HG02642 (cell line): ENCODE measurements around the gene RNASE11.
"Not testable (repeated sequence)": the region's sequence is repeated elsewhere in the genome, so short reads cannot be mapped to it uniquely, and the experiment has no call there.

Source experiments
- ATAC-seq: cut with Tn5 transposase; IDR thresholded peaks from one replicate; pipeline ENCODE4 v1.9.1; 2021; ENCODE audit warnings: mild to moderate bottlenecking; ENCODE audit not compliant: unreplicated experiment, poor library complexity

Gene RNASE11

GRCh38 chr14:20587489-20588154 lies at the start of gene RNASE11:
Gene RNASE11, minus strand, starts transcription at chr14:20588001.
- no peak for ATAC-seq

- peak; percentile 78 for ATAC-seq
Observed at GRCh38 chr14:20632831-20633691, 45.3 kb upstream of the RNASE11 start.

DNA sequence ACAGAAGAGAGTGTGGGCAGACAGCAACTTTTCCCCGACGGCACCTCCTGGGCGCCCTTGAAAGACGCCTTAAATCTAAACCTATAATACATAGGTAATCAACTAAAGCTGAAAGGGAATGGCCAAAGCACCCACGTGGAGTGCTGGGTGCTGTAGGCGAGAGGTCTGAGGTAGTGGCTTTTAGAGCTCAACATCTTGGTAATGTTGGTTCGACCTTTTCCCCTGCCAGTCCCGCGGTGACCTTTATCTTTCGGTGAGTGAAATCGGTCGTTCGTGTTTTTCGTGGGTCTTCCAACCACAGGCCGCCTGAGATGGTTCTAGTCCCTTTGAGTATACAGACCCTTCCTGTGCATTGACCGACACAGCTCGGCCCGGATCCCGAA lies 44.6 kb upstream of the RNASE11 start:
- ATAC-seq = peak; percentile 21

DNA sequence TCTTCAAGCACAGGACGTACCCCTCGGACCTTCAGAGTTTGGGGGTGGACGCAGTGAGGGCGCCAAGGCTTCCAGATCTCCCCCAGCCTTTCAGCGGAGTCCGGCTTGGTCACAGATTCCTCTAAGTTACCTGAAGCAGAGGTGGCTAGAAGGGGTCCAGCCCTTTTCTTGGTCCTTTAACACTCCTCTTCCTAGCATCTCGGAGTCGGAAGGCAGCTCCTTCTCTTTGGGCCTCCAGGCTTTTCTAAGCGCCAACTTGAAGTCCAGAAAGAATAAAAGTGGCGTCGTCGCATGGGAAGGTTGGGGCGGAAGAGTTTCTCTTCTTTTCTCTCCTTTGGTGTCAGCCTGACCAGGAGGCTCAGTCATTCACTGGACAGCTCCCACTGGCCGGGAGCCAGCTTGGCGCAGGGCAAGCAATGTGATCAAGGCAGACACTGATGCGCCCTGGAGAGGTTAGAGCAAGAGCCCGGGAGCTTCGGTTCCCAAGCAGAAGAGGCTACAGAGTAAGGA lies 44.1 kb upstream of the RNASE11 start:
- ATAC-seq = peak; percentile 7

- ATAC-seq = no peak
Observed at GRCh38 chr14:20631023-20631879, 43.5 kb upstream of the RNASE11 start.

- ATAC-seq = no peak
Observed at GRCh38 chr14:20630340-20631022, 42.7 kb upstream of the RNASE11 start.

DNA sequence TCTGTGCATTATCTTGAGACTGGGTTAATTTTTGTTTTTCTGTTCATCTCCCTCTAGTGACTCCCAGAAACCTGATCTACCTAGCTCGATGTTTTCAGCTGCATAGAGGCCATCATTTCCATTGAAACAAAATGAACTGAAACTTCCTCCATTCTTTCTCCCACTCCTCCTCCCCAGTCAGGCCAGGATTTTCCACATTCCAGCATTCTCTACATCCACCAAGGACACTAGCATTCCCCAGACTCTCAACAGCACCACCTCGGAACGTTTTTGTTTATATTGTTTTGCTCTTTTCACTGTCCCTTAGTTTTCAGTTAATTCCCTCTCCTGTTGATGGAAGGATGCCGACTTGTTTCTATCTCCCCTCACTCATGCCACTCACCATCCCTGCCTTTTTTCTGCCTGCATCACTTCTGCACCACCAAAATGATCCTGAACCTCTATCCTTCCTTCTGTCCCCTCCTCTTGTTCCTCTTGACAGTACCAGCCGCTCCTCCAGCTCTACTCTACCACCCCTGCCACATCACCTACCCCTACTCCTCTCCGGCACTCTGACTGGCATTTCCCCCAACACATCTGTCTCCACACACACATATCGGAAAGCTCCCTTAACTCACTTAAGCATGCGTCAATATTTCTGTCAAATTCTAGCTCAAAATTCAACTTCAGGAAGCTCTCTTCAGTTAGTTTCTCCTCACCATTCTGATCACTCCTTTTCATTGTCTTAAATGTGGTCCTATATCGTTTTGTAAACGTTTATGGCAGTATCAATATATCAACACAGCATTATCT lies 40.5 kb upstream of the RNASE11 start:
- ATAC-seq = no peak

DNA sequence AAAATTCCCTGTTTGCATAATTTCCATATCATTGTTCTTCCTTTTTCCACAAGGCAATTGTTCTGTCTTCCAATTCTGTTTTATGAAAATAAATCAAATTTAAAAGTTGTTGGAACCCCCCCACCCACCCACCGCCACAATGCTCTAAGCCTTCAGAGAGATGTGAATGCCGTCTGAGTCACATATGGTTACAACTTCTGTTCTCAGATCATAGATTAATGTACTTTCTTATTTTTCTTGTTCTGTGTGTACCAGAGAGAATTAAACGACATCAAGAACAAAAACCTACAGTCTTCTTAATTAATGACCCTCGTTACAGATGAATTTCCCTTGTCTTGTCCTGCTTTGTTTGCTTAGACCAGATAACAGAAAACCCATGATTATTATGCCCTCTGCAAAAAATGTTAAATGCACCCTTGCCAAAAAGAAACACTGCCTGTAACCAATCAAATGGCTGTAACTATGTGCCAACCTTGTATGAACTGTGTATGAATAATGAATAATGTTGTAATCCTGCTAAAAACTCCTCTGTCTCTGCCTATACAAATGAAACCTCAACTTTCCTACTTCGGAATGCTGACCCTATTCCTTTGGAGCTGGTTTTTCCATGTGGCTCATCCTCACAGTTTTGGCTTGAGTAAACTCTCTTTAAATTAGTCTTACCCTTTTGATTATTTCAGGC lies 39.7 kb upstream of the RNASE11 start:
- ATAC-seq = no peak

DNA sequence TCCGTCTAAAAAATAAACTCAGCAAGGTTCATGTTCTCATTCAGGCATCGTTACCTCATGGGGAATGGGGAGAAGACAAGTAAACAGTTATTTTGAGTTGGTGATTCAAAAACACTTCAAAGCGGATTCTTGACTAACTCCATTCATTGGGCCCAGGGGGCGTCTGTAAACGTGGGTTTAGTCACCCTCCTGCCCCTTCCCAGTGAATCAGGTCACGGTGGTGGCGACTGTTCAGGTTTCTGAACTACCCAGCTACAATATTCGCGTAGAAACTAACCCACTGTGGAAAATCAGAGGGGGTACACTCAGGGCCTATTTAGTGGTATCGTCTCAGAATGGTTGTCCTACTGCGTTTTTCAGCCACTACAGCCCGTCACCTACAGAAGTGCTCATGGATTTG lies 38.5 kb upstream of the RNASE11 start:
- no peak for ATAC-seq

- ATAC-seq = peak; percentile 50
Observed at GRCh38 chr14:20624495-20625070, 36.8 kb upstream of the RNASE11 start.

DNA sequence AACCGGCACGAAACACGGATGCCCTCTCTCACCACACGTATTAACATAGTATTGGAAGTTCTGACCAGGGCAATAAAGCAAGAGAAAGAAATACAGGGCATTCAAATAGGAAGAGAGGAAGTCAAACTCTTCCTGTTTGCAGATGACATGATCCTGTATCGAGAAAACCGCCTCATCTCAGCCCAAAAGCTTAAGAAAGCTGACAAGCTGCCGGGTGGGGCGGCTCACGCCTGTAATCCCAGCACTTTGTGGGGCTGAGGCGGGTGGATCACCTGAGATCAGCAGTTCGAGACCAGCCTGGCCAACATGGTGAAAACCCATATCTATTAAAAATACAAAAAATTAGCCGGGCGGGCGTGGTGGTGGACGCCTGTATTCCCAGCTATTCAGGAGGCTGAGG lies 36.0 kb upstream of the RNASE11 start:
- ATAC-seq = no peak

- ATAC-seq = no peak
Observed at GRCh38 chr14:20622816-20623291, 35.1 kb upstream of the RNASE11 start.

GRCh38 chr14:20620798-20621478 lies 33.1 kb upstream of the RNASE11 start:
- no peak for ATAC-seq

DNA sequence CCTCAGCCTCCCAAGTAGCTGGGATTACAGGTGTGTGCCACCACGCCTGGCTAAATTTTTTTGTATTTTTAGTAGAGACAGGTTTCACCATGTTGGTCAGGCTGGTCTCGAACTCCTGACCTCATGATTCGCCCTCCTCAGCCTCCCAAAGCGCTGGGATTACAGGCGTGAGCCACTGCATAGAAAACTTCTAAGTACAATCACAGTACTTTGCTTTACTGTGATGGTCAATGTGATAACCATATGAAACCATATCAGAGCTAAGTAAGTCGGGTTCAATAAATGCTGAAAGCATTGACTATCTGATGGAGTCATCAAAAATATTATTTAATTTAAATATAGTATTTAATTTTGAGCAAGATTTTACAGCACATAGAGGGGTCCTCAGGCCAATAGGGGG lies 31.9 kb upstream of the RNASE11 start:
- not testable (repeated sequence) for ATAC-seq

DNA sequence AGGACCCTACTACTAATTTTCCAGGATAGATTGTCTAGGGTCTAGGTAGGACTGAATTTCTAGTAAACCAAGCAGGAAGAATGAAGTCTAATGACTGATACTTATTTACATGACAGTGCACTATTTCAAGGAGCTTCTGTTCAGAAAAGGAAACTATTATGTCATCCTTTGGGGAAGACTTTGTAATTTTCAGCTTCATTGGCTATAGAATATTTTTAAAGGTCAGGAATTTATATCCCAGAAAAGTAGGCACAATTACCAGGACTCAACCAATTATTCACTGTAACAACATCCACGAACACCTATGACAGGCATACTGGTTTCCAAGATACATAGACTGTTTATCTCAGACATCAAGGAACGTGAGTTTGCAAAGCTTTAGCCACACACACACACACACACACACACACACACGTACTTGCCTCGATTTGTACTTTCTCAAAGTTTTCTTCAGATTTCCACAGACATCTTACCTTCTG lies 30.5 kb upstream of the RNASE11 start:
- ATAC-seq = no peak

DNA sequence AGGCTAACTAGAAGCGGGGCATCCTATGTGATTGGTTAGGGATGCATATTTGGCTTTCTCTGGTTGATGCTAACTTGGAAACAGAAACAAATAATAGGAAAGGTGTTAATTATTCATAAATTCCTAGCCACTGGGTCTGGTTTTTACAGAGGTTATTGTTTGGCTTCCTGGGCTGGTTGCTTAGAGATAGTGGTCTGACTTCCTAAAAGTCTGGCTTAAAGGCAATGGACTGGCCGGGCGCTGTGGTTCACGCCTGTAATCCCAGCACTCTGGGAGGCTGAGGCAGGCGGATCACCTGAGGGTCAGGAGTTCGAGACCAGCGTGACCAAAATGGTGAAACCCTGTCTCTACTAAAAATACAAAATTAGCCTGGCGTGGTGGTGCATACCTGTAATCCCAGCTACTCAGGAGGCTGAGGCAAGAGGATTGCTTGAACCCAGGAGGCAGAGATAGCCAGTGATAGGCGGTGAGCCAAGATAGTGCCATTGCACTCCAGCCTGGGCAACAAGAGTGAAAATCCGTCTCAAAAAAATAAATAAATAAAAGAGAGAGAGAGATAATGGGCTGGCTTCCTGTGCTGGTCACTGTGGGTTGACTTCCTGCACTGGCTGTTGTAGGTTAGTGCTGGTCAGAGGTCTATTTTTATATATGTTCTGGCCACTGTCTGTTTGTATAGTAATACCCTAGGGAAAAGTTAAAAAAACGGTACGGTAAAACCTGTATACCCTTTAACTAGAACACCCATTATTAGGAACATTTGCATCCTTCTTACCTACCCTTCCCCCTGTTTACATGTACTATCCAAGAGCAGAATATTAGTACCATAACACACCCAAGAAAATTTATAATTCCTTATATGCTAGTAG lies 29.6 kb upstream of the RNASE11 start:
- ATAC-seq = no peak

DNA sequence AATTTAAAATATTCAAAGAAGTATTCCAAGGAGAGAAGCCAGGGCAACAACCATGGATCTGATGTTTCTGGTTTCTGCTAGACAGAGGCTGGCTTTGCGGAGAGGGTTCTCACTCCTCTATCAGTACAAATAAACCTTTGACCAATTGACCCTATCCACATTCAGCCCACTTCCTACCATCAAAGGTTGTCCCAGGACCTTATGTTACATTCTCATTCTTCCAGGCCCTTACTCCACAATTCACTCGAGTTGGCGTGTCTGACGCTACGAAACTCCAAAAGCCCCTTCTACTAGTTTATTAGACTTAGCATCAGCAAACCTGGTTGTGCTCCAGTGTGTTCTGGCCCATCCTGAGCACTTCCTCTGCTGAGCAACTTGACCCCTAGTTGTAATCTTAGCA lies 28.2 kb upstream of the RNASE11 start:
- ATAC-seq = no peak
